ENCODE data around the gene MASTL.

The MASTL gene

GRCh38 chr10:27197980-27198620 is 42.9 kb downstream of the MASTL start:
- H3K4me3 ChIP-seq (ENCODE audit: low read depth, low read length), result no peak overlapping the region

GRCh38 chr10:27203806-27204205 is 48.7 kb downstream of the MASTL start:
- in situ Hi-C loops (cut with HindIII; ENCODE audit: low sequenced_read_pairs), result loop anchor here (10.0 kb wide), 1 partner anchor 89 kb away; no protein-coding TSS in a partner anchor
- DNase-seq (ENCODE audit: low read depth), result no peak
- H3K4me3 ChIP-seq (ENCODE audit: low read depth, low read length), result no peak overlapping the region
- TF ChIP-seq CTCF (IDR thresholded peaks at IDR 0.05; ENCODE audit: low read depth, low read length, missing control alignments), result no peak

More at GRCh38 chr10:27197980-27198620, 42.9 kb downstream of the MASTL start:
- in situ Hi-C loops (cut with HindIII; ENCODE audit: low sequenced_read_pairs), result no loop called here
- no peak for DNase-seq (ENCODE audit: low read depth)
- TF ChIP-seq CTCF (IDR thresholded peaks at IDR 0.05; ENCODE audit: low read depth, low read length, missing control alignments), result no peak

GRCh38 chr10:27207350-27207749 is 52.2 kb downstream of the MASTL start:
- no peak for TF ChIP-seq CTCF (IDR thresholded peaks at IDR 0.05; ENCODE audit: low read depth, low read length, missing control alignments)
- no peak overlapping the region for H3K4me3 ChIP-seq (ENCODE audit: low read depth, low read length)
- DNase-seq (ENCODE audit: low read depth), result no peak
- in situ Hi-C loops (cut with HindIII; ENCODE audit: low sequenced_read_pairs), result loop anchor here (10.0 kb wide), 1 partner anchor 93 kb away; no protein-coding TSS in a partner anchor

GRCh38 chr10:27223964-27224363 is 68.8 kb downstream of the MASTL start:
- no peak overlapping the region for H3K4me3 ChIP-seq (ENCODE audit: low read depth, low read length)
- in situ Hi-C loops (cut with HindIII; ENCODE audit: low sequenced_read_pairs), result no loop called here
- peak; percentile 58 for TF ChIP-seq CTCF (IDR thresholded peaks at IDR 0.05; ENCODE audit: low read depth, low read length, missing control alignments)
- no peak for DNase-seq (ENCODE audit: low read depth)

- no peak for TF ChIP-seq CTCF (IDR thresholded peaks at IDR 0.05; ENCODE audit: low read depth, low read length, missing control alignments)
- no peak for DNase-seq (ENCODE audit: low read depth)
- no peak overlapping the region for H3K4me3 ChIP-seq (ENCODE audit: low read depth, low read length)
- in situ Hi-C loops (cut with HindIII; ENCODE audit: low sequenced_read_pairs), result no loop called here
Observed at GRCh38 chr10:27225011-27225590, 69.9 kb downstream of the MASTL start.

GRCh38 chr10:27225642-27226257 is 70.6 kb downstream of the MASTL start:
- no peak for DNase-seq (ENCODE audit: low read depth)
- in situ Hi-C loops (cut with HindIII; ENCODE audit: low sequenced_read_pairs), result no loop called here
- H3K4me3 ChIP-seq (ENCODE audit: low read depth, low read length), result no peak overlapping the region
- no peak for TF ChIP-seq CTCF (IDR thresholded peaks at IDR 0.05; ENCODE audit: low read depth, low read length, missing control alignments)
